SIG-M5 (cell line): ENCODE data around the gene HELZ2.

Experiments used
- DNase-seq: peaks from one replicate; lab custom pipeline; 2025; lab: John Stamatoyannopoulos, UW

HELZ2 gene

GRCh38 chr20:63539092-63539430, 35.0 kb downstream of the HELZ2 start:
- no peak for DNase-seq

DNA sequence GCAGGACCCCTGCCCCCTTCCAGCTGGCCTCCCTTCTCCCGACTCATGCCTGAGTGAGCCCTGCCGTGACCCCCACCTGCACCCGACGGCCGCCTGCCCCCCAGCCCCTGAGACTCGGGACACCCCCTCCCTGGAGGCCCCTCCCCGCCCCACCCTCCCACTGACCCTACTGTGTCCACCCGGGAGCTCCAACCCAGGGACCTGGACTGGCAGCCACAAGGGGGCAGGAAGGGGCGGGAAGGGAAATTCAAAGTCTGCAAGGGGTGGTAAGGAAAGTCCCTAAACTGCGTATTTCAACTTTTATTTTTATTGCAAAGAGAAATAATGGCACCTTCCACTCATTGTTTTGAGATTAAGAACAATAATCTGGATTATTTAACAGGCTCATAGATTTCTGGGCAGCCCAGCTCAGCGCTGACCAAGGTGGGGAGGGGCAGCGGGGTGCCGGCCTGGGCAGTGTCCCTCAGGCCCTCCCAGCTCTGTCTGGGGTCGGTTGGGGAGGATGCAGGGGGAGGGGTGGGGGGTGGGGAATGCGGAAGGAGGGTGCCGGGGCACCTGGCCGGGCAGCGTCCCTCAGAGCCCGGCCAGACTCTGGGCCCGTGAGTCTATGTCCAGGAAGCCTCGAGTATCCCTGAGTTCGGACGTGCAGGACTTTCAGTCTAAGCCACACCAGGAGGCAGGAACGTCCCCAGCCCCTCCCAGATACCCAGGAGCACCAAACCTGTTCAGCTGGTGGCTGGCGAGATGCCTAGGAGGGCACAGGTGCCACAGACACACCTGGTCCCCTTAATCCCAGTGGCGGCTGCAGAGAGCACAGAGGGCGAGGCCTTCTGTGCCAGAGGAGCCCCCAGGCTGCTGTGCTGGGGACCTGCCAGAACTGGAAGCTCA, 35.6 kb downstream of the HELZ2 start:
- DNase-seq: no peak

- DNase-seq: peak; percentile 60
Observed at GRCh38 chr20:63537525-63538203, 36.4 kb downstream of the HELZ2 start.

GRCh38 chr20:63536997-63537524, 37.0 kb downstream of the HELZ2 start, which contains the start of gene PTK6:
Gene PTK6, minus strand, starts transcription at chr20:63537376. Its CDS starts 62 bp downstream, at chr20:63537314.
- no peak for DNase-seq

DNA sequence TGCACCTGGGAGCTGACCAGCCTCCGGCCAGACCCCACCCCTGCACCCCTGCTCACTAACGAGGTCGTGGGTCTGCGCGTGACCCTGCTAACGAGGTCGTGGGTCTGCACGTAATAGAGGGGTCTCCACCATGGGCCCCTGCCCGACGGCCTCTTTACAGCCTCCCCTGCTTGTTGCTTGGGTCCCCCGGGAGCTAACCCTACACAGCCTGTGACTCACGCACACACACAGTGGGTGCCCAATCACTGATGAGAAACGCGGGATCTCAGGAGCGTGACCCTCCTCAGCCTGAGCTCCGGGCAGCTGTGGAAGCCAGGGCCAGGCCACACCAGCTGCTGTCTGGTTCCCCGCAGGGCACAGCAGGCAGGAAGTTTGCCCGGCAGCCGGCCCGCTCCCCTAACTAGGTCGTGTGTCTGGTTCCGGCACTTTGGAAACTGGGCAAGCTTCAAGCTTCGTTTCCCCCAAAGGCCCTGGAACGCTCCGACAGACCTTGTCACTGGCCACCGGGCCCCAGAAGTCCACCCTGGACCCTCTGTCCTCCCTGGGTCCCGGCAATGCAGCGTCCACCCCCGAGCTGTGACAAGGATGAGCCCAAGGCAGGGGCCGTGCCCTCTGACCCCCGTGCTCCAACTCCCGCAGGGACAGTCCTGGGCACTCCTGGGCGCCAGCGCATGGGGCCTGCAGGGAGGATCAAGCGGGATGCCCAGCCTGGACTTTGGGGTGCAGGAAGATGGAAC, 37.6 kb downstream of the HELZ2 start:
- DNase-seq: no peak

DNA sequence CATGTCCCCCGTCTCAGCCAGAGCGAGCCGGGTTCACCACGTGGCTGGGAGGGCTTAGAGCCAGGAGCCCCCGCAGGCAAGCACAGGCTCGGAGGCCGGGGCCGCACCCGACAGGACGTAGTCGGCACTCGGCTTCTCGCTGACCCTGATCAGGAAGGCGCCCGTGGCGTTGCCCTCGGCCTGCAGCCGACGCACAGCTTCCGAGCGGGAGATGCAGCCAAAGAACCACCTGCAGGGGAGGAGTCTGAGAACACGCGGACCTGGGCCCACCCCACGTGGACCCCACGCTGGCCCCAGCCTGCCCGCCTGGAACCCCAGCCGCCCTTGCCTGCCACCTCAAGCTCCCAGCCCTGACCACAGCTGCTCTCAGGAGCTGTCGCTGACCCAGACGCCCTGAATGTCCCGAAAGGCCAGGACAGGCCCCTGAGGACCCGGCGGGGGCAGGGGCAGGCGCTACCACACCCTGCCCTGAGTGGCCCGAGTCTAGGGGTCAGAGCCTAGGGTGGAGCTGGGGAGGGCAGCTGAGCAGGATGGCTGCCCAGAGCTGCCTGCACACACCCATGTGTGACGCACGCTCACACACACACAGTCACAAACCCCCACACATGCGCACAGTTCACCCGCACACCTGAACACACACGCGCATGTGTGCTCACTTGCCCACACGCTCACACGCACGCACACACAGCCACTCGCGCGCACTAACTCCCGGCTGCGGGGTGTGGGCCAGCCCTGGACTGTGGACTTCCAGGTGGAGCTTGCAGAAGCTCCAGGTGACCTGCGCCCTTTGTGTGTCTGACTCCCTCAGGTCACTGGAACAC, 39.0 kb downstream of the HELZ2 start:
- DNase-seq: no peak

DNA sequence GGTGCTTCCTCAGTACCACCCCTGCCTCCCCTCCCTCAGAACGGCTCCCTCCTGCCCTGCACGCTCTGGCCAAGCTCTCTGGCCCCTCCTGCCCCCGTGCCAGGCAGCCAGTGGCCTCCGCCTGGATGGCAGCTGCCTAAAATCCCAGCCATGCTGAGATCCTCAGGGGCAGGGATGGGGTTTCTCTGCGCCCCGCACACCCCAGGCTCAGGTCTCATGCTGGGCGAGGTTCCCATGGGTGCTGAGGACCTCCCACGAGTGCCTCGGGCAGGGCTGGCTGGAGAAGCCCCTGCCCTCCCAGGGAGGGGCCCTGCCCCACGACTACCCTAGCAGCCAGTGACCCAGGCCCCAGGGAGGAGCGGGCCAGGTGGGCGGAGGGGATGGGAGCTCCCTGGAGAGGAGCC, 39.6 kb downstream of the HELZ2 start:
- DNase-seq: no peak

GRCh38 chr20:63533871-63534393, 40.1 kb downstream of the HELZ2 start:
- DNase-seq: no peak

- DNase-seq: no peak
Observed at GRCh38 chr20:63533388-63533787, 40.7 kb downstream of the HELZ2 start.

- no peak for DNase-seq
Observed at GRCh38 chr20:63532449-63532971, 41.5 kb downstream of the HELZ2 start.

DNA sequence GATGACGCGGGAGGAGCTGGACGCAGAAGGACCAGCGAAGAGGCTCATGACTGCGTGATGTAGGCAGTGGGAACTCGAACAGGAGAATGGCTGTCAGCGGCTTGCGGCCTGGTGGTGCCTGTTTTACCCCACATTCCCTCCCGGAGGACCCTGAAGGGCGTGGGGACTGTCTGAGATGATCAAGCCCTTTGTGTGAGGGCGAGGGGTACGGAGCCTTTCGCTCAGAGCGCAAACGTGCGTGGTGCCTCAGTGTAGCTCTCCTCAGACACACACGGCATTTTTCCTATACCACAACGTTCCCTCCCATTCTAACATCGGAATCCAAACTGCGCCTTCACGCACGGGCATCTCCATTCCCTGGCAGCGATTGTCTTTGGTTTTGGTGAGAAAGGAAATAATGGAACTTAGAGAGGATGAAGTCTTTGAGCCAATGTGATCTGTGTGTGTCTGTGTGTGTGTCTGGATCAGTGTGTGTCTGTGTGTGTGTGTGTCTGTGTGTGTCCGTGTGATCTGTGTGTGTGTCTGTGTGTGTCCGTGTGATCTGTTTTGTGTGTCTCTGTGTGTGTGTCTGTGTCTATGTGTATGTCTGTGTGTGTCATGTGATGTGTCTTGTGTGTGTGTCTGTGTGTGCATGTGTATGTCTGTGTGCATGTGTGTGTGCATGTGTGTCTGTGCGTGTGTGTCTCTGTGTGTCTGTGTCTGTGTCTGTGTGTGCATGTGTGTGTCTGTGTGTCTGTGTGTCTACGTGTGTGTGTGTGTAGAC, 42.2 kb downstream of the HELZ2 start:
- DNase-seq: no peak

- no peak for DNase-seq
Observed at GRCh38 chr20:63530788-63531160, 43.3 kb downstream of the HELZ2 start.

GRCh38 chr20:63529861-63530787, 43.9 kb downstream of the HELZ2 start:
- DNase-seq: no peak

DNA sequence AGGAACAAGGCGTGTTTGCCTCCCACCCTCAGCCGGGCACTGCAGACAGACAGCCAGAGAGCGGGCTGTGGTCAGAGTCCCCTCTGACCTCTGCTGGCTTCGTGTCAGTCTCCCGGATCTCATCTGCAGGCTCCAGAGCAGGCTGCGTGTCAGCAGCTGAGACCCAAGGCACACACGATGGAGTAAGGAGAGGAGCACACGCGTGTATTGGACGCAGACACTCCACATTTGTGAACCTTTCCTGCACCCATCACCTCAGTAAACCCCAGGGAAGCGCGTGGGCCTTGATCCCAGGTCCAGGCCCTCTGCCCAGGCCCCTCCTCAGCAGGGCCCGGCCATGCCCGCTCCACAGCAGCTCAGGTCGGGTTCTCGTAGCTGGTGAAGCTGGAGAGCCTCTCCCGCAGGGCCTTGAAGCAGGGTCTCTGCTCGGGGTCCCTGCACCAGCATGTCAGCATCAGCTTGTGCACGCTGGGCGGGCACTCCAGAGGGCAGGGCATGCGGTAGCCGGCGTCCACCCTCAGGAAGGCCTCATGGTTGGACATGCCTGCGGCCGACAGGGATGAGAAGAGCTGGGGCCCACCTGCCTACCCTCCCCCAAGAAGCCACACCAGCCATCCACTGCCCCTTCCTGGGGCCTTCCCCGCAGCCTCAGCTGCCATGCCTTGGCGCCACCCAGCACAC, 44.7 kb downstream of the HELZ2 start:
- DNase-seq: no peak

GRCh38 chr20:63527184-63527583, 46.9 kb downstream of the HELZ2 start:
- DNase-seq: no peak

GRCh38 chr20:63525971-63526370, 48.1 kb downstream of the HELZ2 start:
- no peak for DNase-seq

DNA sequence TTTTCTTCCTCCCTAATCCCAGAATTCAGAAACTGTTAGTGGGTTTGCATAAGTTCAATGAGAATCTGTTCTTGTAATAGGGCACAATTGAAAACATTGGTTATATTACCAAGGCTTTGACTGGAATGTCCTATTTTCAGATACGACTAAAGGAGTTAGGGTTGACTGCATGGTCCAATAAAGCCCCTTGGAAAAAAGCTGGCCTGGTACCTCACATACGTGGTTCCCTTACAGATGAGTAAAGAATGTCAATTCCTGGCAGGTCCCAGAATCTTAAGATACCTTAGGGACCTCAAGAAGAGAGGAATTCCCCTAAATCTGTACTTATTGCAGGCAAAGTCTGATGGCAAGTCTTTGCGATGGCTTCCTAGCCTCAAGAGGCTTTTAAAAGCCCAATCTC, 48.9 kb downstream of the HELZ2 start:
- no peak for DNase-seq
